GM20000 (cell line): ENCODE data around the gene MAP3K5.
"Not testable (repeated sequence)": the region's sequence is repeated elsewhere in the genome, so short reads cannot be mapped to it uniquely, and the experiment has no call there.

ENCODE experiments used
- DNase-seq: peaks from one replicate; pipeline ENCODE4 v3.0.0; 2012; ENCODE audit warnings: low spot score
- CTCF ChIP-seq: IDR thresholded peaks from 2 replicates; pipeline ENCODE4 v1.5.1; 2012; ENCODE audit warnings: mild to moderate bottlenecking, control low read depth; ENCODE audit errors: extremely low read depth, missing control alignments

The MAP3K5 gene

GRCh38 chr6:136717716-136717990 is 74.6 kb downstream of the MAP3K5 start:
- TF ChIP-seq CTCF = no peak
- DNase-seq = no peak

DNA sequence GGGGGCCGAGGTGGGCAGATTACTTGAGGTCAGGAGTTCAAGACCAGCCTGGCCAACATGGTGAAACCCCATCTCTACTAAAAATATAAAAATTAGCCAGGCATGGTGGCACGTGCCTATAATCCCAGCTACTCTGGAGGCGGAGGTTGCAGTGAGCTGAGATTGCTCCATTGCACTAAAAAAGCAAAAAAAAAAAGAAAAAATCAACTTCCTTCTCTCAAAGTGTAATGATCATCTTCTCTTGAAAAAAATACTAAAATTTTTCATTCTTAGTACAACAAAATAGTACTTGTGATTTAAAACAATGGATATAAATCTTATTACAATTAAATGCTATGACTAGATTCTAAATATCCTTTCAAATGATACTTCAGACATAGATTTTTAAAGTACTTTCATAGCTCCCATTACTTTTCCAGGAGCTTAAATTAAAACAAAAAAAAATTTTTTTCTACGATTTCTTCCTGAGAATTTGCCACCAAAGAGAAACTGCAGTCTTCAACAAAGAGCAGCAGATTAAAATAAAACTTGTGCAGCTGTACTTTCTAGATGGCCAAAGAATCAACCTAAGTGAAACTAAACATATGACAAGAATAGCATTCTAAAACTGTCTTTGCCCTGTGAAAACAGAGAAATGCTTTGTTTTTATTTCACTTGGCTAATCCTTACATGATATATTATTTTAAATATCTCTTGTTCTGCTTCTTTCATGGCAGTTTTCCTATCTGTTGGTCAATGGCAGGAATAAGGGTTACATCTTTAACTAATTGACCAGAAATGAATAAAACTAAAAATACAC is 75.2 kb downstream of the MAP3K5 start:
- TF ChIP-seq CTCF = no peak
- peak; percentile 48 for DNase-seq

DNA sequence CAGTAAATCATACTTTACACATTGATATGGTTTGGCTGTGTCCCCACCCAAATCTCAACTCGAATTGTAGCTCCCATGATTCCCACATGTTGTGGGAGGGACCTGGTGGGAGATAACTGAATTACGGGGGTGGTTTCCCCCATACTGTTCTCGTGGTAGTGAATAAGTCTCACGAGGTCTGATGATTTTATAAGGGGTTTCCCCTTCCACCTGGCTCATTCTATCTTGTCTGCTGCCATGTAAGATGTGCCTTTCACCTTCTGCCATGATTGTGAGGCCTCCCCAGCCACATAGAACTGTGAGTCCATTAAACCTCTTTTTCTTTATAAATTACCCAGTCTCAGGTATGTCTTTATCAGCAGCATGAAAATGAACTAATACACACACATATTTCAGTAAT is 79.6 kb downstream of the MAP3K5 start:
- DNase-seq = not testable (repeated sequence)

GRCh38 chr6:136711644-136712043 is 80.6 kb downstream of the MAP3K5 start:
- DNase-seq = no peak
- TF ChIP-seq CTCF = no peak

- DNase-seq = no peak
- no peak for TF ChIP-seq CTCF
Measured at GRCh38 chr6:136710877-136711552, 81.3 kb downstream of the MAP3K5 start.

GRCh38 chr6:136709429-136709828 is 82.8 kb downstream of the MAP3K5 start:
- DNase-seq = no peak
- TF ChIP-seq CTCF = no peak

DNA sequence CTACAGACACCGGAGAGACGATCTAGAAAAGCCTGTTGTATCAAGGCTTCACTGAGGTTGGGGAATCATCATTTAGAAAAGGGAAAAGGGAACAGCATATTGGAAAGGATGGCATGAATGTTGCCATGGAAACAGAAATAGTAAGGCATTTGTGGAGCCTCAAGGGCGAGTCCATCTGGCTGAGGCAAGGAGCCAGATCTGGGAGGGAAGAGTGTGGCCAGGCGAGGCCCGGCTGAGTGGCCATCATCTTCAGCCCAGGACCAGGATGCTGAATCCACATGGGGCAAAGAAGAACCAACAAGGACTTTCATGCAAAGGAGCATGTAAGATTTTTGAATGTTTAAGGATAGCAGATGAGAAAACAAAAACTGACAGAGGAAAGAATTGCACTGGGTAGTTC is 85.8 kb downstream of the MAP3K5 start:
- no peak for DNase-seq
- no peak for TF ChIP-seq CTCF
